Peyer's patch (tissue), 4 donors: ENCODE data around the gene ILDR1.

ENCODE experiments used
- POLR2A ChIP-seq, 2 donors: fragments of 450-650 bp; IDR thresholded peaks; one replicate each; pipeline ENCODE4 v1.5.1; 2017; ENCODE audit warnings: antibody characterized with exemption in 2 of 2, mild to moderate bottlenecking in 2 of 2, moderate library complexity in 2 of 2
- TF ChIP-seq, protein P1 (sequence below), 6 experiments: fragments of 450-650 bp in 4 of 6; fragments of 200-600 bp in 2 of 6; sonication (generic) in 1 of 6; IDR thresholded peaks; one replicate each; pipeline ENCODE4 v1.5.1; 2017 to 2019; ENCODE audit warnings: antibody characterized with exemption in 6 of 6, mild to moderate bottlenecking in 3 of 6, moderate library complexity in 1 of 6

DNA sequence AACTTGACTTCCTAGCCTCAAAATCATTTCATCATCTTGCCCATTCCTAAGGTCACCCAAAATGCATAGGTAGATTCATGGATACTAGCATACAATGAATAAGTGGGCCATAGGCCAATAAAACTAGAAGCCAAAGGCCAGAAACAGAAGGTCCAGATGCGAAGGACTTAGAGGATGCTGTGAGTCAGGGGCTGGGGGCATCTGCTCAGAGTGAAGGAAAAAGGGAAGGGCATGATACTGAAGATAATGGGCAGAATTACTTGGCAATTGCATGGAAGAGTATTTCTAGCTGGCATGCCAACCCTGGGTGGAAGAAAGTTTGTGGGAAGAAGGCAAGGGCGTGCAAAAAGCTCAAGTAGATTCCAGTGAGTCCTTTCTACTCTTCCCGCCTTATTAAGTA is 27.5 kb downstream of the ILDR1 start:
- TF ChIP-seq POLR2A (IDR thresholded peaks at IDR 0.05): no peak
- TF ChIP-seq, protein P1, sequence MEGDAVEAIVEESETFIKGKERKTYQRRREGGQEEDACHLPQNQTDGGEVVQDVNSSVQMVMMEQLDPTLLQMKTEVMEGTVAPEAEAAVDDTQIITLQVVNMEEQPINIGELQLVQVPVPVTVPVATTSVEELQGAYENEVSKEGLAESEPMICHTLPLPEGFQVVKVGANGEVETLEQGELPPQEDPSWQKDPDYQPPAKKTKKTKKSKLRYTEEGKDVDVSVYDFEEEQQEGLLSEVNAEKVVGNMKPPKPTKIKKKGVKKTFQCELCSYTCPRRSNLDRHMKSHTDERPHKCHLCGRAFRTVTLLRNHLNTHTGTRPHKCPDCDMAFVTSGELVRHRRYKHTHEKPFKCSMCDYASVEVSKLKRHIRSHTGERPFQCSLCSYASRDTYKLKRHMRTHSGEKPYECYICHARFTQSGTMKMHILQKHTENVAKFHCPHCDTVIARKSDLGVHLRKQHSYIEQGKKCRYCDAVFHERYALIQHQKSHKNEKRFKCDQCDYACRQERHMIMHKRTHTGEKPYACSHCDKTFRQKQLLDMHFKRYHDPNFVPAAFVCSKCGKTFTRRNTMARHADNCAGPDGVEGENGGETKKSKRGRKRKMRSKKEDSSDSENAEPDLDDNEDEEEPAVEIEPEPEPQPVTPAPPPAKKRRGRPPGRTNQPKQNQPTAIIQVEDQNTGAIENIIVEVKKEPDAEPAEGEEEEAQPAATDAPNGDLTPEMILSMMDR (IDR thresholded peaks at IDR 0.05): no peak
